ENCODE data around the gene KCND1. TPM values are rescaled to one million over a fixed set of nuclear protein-coding genes. Genes with fewer than 3 reads are reported as not detected.

The KCND1 gene
- total and polyA plus RNA-seq, 2 experiments from 2014 or later: 2.7 to 5.6 TPM

DNA sequence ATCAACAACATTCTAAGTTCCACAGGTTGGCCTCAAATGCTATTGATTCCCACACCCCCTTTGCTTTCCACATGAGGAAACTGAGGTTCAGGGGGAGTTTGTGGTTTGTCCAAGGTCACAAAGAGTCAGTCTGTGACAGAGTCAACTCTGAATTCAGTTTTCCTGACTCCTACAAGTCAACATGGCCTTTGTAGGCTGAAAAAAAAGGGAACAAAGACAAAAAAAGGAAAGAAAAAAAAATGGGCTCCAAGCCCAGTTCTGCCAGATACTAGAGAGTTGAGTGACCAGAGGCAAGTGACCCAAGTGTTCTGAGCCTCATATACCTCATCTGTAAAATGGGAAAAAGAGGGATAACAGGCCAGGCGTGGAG lies 36.4 kb downstream of the KCND1 start:
- Histone ChIP-seq H2AFZ (no peak overlapping the region), H3K36me3 (ENCODE audit: insufficient read depth) (no peaks in the 10 kb centered on the region), H3F3A (replicated peaks; ENCODE audit: low read depth) (no peaks in the 10 kb centered on the region), H3K4me2 (no peak overlapping the region), H3K9me2 (ENCODE audit: insufficient read depth) (no peaks in the 10 kb centered on the region), H3K27ac (ENCODE audit: low read depth) (no peak overlapping the region), H3K4me3 (no peak overlapping the region), H3K27me3 (ENCODE audit: insufficient read depth) (no peaks in the 10 kb centered on the region), H3K4me1 (ENCODE audit: insufficient read depth) (peaks cover 4% of the 10 kb centered on the region; the same call in 1 of the 2 replicates), H3K79me2 (replicated peaks; ENCODE audit: insufficient read depth) (peaks cover 36% of the 10 kb centered on the region), H4K20me1 (replicated peaks; ENCODE audit: insufficient read depth) (no peaks in the 10 kb centered on the region)
- Mint-ChIP-seq H3K9me3 (no peaks in the 10 kb centered on the region), H3K36me3 (ENCODE audit: low read depth) (peaks cover 55% of the 10 kb centered on the region), H3K4me1 (peaks cover 31% of the 10 kb centered on the region), H3K4me3 (no peak overlapping the region), H3K27me3 (ENCODE audit: insufficient read depth, low read depth, poor library complexity) (peaks cover 13% of the 10 kb centered on the region), H3K27ac (no peak overlapping the region)
- ATAC-seq: no peak
- no peak for DNase-seq (ENCODE audit: low spot score)
- TF ChIP-seq, protein P1, sequence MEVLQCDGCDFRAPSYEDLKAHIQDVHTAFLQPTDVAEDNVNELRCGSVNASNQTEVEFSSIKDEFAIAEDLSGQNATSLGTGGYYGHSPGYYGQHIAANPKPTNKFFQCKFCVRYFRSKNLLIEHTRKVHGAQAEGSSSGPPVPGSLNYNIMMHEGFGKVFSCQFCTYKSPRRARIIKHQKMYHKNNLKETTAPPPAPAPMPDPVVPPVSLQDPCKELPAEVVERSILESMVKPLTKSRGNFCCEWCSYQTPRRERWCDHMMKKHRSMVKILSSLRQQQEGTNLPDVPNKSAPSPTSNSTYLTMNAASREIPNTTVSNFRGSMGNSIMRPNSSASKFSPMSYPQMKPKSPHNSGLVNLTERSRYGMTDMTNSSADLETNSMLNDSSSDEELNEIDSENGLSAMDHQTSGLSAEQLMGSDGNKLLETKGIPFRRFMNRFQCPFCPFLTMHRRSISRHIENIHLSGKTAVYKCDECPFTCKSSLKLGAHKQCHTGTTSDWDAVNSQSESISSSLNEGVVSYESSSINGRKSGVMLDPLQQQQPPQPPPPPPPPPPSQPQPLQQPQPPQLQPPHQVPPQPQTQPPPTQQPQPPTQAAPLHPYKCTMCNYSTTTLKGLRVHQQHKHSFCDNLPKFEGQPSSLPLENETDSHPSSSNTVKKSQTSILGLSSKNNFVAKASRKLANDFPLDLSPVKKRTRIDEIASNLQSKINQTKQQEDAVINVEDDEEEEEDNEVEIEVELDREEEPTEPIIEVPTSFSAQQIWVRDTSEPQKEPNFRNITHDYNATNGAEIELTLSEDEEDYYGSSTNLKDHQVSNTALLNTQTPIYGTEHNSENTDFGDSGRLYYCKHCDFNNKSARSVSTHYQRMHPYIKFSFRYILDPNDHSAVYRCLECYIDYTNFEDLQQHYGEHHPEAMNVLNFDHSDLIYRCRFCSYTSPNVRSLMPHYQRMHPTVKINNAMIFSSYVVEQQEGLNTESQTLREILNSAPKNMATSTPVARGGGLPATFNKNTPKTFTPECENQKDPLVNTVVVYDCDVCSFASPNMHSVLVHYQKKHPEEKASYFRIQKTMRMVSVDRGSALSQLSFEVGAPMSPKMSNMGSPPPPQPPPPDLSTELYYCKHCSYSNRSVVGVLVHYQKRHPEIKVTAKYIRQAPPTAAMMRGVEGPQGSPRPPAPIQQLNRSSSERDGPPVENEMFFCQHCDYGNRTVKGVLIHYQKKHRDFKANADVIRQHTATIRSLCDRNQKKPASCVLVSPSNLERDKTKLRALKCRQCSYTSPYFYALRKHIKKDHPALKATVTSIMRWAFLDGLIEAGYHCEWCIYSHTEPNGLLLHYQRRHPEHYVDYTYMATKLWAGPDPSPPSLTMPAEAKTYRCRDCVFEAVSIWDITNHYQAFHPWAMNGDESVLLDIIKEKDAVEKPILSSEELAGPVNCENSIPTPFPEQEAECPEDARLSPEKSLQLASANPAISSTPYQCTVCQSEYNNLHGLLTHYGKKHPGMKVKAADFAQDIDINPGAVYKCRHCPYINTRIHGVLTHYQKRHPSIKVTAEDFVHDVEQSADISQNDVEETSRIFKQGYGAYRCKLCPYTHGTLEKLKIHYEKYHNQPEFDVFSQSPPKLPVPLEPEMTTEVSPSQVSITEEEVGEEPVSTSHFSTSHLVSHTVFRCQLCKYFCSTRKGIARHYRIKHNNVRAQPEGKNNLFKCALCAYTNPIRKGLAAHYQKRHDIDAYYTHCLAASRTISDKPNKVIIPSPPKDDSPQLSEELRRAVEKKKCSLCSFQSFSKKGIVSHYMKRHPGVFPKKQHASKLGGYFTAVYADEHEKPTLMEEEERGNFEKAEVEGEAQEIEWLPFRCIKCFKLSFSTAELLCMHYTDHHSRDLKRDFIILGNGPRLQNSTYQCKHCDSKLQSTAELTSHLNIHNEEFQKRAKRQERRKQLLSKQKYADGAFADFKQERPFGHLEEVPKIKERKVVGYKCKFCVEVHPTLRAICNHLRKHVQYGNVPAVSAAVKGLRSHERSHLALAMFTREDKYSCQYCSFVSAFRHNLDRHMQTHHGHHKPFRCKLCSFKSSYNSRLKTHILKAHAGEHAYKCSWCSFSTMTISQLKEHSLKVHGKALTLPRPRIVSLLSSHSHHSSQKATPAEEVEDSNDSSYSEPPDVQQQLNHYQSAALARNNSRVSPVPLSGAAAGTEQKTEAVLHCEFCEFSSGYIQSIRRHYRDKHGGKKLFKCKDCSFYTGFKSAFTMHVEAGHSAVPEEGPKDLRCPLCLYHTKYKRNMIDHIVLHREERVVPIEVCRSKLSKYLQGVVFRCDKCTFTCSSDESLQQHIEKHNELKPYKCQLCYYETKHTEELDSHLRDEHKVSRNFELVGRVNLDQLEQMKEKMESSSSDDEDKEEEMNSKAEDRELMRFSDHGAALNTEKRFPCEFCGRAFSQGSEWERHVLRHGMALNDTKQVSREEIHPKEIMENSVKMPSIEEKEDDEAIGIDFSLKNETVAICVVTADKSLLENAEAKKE (CRISPR knock-in tag; IDR thresholded peaks at IDR 0.05): no peak
- TF ChIP-seq ZNF331 (CRISPR knock-in tag; IDR thresholded peaks at IDR 0.05; ENCODE audit: low read depth) (no peak), POLR2AphosphoS5 (IDR thresholded peaks at IDR 0.05; ENCODE audit: low read depth) (no peak), NANOG (IDR thresholded peaks at IDR 0.05; ENCODE audit: borderline replicate concordance) (no peak), JUNB (IDR thresholded peaks at IDR 0.05; ENCODE audit: unreplicated experiment) (no peak)

DNA sequence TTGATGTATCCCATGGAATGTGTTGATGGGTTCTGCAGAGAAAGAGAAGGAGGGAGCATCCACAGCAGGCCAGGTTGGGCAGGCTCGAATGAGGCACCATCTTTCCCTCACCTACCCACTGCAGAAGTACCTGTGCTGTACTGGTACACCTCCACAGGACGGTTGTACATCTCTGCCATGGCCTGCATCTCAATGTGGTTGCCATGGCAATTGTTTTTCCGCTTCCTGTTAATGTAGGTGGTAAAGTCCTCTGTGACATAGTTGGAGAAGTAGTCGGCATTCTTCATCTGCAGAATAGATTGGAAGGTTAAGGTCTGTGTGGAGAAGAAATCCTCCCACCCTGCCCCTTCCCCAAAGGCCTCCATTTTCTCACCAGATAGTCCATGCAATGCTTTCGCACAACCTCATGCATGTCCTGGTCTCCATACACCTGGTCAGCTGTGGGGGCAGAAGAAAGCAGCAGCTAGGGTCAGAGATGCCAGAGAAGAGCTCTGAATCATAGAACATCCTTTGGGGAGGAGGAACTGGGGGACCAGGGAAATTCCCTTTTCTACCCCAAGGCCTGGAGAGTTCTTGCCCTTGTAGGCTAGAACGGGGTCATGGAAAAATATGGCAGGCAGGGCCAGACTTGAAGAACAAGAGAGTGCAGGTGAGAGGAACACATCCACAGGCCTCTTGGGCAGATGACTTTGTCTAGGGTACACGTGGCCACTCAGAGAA lies 36.9 kb downstream of the KCND1 start:
- H3K4me3 Mint-ChIP-seq: no peak overlapping the region
- H3K4me1 Mint-ChIP-seq: peaks cover 31% of the 10 kb centered on the region
- H3K36me3 Mint-ChIP-seq (ENCODE audit: low read depth): peaks cover 58% of the 10 kb centered on the region
- DNase-seq (ENCODE audit: low spot score) (no peak), ATAC-seq (no peak)
- Histone ChIP-seq H3K4me3 (no peak overlapping the region), H3K79me2 (replicated peaks; ENCODE audit: insufficient read depth) (peaks cover 30% of the 10 kb centered on the region), H4K20me1 (replicated peaks; ENCODE audit: insufficient read depth) (no peaks in the 10 kb centered on the region), H3K36me3 (ENCODE audit: insufficient read depth) (no peaks in the 10 kb centered on the region), H3F3A (replicated peaks; ENCODE audit: low read depth) (no peaks in the 10 kb centered on the region), H3K4me1 (ENCODE audit: insufficient read depth) (peaks cover 4% of the 10 kb centered on the region; the same call in 1 of the 2 replicates), H2AFZ (no peak overlapping the region), H3K4me2 (no peak overlapping the region), H3K27ac (ENCODE audit: low read depth) (no peak overlapping the region), H3K27me3 (ENCODE audit: insufficient read depth) (no peaks in the 10 kb centered on the region), H3K9me2 (ENCODE audit: insufficient read depth) (no peaks in the 10 kb centered on the region)
- H3K9me3 Mint-ChIP-seq: no peaks in the 10 kb centered on the region
- no peak overlapping the region for H3K27ac Mint-ChIP-seq
- peaks cover 13% of the 10 kb centered on the region for H3K27me3 Mint-ChIP-seq (ENCODE audit: insufficient read depth, low read depth, poor library complexity)
- TF ChIP-seq JUNB (IDR thresholded peaks at IDR 0.05; ENCODE audit: unreplicated experiment): no peak
- TF ChIP-seq ZNF331 (CRISPR knock-in tag; IDR thresholded peaks at IDR 0.05; ENCODE audit: low read depth): no peak
- TF ChIP-seq, protein P2, sequence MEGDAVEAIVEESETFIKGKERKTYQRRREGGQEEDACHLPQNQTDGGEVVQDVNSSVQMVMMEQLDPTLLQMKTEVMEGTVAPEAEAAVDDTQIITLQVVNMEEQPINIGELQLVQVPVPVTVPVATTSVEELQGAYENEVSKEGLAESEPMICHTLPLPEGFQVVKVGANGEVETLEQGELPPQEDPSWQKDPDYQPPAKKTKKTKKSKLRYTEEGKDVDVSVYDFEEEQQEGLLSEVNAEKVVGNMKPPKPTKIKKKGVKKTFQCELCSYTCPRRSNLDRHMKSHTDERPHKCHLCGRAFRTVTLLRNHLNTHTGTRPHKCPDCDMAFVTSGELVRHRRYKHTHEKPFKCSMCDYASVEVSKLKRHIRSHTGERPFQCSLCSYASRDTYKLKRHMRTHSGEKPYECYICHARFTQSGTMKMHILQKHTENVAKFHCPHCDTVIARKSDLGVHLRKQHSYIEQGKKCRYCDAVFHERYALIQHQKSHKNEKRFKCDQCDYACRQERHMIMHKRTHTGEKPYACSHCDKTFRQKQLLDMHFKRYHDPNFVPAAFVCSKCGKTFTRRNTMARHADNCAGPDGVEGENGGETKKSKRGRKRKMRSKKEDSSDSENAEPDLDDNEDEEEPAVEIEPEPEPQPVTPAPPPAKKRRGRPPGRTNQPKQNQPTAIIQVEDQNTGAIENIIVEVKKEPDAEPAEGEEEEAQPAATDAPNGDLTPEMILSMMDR (conservative IDR thresholded peaks at IDR 0.05; ENCODE audit: low read depth in 2 of 2): no peak
- no peak for TF ChIP-seq POLR2AphosphoS5 (IDR thresholded peaks at IDR 0.05; ENCODE audit: low read depth)
- TF ChIP-seq, protein P3, sequence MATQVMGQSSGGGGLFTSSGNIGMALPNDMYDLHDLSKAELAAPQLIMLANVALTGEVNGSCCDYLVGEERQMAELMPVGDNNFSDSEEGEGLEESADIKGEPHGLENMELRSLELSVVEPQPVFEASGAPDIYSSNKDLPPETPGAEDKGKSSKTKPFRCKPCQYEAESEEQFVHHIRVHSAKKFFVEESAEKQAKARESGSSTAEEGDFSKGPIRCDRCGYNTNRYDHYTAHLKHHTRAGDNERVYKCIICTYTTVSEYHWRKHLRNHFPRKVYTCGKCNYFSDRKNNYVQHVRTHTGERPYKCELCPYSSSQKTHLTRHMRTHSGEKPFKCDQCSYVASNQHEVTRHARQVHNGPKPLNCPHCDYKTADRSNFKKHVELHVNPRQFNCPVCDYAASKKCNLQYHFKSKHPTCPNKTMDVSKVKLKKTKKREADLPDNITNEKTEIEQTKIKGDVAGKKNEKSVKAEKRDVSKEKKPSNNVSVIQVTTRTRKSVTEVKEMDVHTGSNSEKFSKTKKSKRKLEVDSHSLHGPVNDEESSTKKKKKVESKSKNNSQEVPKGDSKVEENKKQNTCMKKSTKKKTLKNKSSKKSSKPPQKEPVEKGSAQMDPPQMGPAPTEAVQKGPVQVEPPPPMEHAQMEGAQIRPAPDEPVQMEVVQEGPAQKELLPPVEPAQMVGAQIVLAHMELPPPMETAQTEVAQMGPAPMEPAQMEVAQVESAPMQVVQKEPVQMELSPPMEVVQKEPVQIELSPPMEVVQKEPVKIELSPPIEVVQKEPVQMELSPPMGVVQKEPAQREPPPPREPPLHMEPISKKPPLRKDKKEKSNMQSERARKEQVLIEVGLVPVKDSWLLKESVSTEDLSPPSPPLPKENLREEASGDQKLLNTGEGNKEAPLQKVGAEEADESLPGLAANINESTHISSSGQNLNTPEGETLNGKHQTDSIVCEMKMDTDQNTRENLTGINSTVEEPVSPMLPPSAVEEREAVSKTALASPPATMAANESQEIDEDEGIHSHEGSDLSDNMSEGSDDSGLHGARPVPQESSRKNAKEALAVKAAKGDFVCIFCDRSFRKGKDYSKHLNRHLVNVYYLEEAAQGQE (IDR thresholded peaks at IDR 0.05; ENCODE audit: unreplicated experiment): no peak
